Progenitor cell of endocrine pancreas (in vitro differentiated cells): ENCODE data around the gene TTLL6. TPM values are rescaled to one million over a fixed set of nuclear protein-coding genes. Genes with fewer than 3 reads are reported as not detected.

Experiments
- DNase-seq: peaks from one replicate; pipeline ENCODE4 v3.0.0; 2021; ENCODE audit warnings: low spot score; ENCODE audit not compliant: unreplicated experiment
- H3K27ac Mint-ChIP-seq: 2 replicates; pipeline ENCODE4 v1.8.0; 2021; ENCODE audit warnings: mild to moderate bottlenecking, moderate library complexity, mixed read lengths
- H3K27me3 Mint-ChIP-seq: 2 replicates; pipeline ENCODE4 v1.8.0; 2021; ENCODE audit warnings: mixed read lengths
- H3K36me3 Mint-ChIP-seq: 2 replicates; pipeline ENCODE4 v1.8.0; 2022; ENCODE audit warnings: mixed read lengths; ENCODE audit not compliant: insufficient read depth
- H3K4me1 Mint-ChIP-seq: 2 replicates; pipeline ENCODE4 v1.8.0; 2021; ENCODE audit warnings: low read depth, mixed read lengths
- H3K4me3 Mint-ChIP-seq: 2 replicates; pipeline ENCODE4 v1.8.0; 2021; ENCODE audit warnings: low read depth, mild to moderate bottlenecking, moderate library complexity, mixed read lengths
- H3K9me3 Mint-ChIP-seq: 2 replicates; pipeline ENCODE4 v1.8.0; 2021; ENCODE audit warnings: low read depth, mixed read lengths
- total RNA-seq: library from RNA; stranded (reverse); gene quantifications from 2 replicates; pipeline ENCODE4 v1.2.1, GENCODE V29; 2021
- TF ChIP-seq, protein P1 (sequence below): fragments of 200-600 bp; sonication (generic); IDR thresholded peaks from one replicate; pipeline ENCODE4 v1.5.0; 2021; ENCODE audit warnings: antibody characterized with exemption, mild to moderate bottlenecking; ENCODE audit not compliant: unreplicated experiment

Gene TTLL6
- total RNA-seq, 1 donor from 2014 or later: 4.0 TPM

DNA sequence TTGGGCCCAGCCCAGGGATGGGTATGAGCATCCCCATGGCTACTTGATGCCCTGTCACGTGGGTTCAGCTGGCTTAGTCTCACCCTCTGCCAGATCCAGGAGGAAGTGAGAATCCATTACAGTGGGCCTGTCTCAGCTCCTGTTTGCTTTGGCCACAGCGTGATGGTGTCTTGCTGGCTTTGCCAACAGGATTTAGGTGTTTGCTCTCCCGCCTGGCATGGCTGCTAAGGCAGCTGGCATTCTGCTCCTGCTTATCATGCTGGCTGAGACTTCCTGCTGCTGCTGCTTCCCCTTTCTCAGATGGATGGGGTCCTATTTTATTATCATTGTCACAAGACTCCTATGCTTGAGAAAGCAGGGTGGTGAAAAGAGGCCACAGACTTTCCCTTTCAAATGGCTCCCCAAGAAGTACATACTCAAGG, 60.2 kb downstream of the TTLL6 start:
- Mint-ChIP-seq H3K4me3 (no peak overlapping the region), H3K4me1 (peaks cover 10% of the 10 kb centered on the region), H3K27ac (no peak overlapping the region), H3K9me3 (no peaks in the 10 kb centered on the region), H3K36me3 (no peaks in the 10 kb centered on the region), H3K27me3 (peaks cover 83% of the 10 kb centered on the region)
- TF ChIP-seq, protein P1, sequence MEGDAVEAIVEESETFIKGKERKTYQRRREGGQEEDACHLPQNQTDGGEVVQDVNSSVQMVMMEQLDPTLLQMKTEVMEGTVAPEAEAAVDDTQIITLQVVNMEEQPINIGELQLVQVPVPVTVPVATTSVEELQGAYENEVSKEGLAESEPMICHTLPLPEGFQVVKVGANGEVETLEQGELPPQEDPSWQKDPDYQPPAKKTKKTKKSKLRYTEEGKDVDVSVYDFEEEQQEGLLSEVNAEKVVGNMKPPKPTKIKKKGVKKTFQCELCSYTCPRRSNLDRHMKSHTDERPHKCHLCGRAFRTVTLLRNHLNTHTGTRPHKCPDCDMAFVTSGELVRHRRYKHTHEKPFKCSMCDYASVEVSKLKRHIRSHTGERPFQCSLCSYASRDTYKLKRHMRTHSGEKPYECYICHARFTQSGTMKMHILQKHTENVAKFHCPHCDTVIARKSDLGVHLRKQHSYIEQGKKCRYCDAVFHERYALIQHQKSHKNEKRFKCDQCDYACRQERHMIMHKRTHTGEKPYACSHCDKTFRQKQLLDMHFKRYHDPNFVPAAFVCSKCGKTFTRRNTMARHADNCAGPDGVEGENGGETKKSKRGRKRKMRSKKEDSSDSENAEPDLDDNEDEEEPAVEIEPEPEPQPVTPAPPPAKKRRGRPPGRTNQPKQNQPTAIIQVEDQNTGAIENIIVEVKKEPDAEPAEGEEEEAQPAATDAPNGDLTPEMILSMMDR: no peak
- DNase-seq: no peak

- DNase-seq: no peak
- H3K27ac Mint-ChIP-seq: no peak overlapping the region
- no peak overlapping the region for H3K4me3 Mint-ChIP-seq
- H3K9me3 Mint-ChIP-seq: no peaks in the 10 kb centered on the region
- H3K36me3 Mint-ChIP-seq: no peaks in the 10 kb centered on the region
- H3K27me3 Mint-ChIP-seq: peaks cover 86% of the 10 kb centered on the region
- peaks cover 19% of the 10 kb centered on the region for H3K4me1 Mint-ChIP-seq
- TF ChIP-seq, protein P1: no peak
Measured at GRCh38 chr17:48755356-48755755, 61.7 kb downstream of the TTLL6 start.

GRCh38 chr17:48754500-48755261, 62.3 kb downstream of the TTLL6 start:
- Mint-ChIP-seq H3K27ac (no peak overlapping the region), H3K4me3 (no peak overlapping the region), H3K27me3 (peaks cover 91% of the 10 kb centered on the region), H3K4me1 (peaks cover 19% of the 10 kb centered on the region), H3K36me3 (no peaks in the 10 kb centered on the region), H3K9me3 (no peaks in the 10 kb centered on the region)
- TF ChIP-seq, protein P1: no peak
- no peak for DNase-seq

DNA sequence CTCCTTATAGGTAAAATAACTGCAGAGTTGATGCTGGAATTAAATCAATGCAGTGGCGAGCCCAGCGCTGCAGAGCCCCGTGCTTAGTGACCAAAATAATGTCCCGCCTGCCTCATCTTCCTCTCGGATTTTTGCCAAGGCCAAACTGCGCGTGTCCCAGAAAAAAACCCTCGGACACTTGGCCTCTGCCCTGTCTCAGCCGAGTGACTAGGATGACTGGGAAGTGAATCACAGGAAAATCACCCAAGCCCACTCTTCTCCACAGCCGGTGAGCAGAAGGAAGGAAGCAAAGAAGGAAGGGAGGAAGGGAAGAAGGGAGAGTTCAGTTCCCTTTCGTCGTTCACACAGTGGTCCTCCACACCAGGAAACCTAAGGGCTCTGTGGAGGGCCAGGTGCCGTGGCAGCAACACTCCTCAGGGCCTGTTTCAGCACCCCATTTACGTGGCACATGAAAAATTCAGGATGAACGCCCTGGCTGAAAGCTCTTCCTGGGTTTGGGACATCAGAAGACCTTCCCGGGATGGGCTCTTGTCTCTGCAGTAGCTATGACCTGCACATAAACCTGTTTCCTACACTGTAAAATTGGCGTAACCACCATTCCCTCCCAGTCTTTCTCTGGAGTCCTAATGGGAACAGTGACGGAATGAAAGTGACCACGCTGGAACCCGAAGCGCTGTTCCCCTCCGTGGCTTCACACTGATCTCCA, 63.1 kb downstream of the TTLL6 start:
- Mint-ChIP-seq H3K27me3 (peaks cover 91% of the 10 kb centered on the region), H3K36me3 (no peaks in the 10 kb centered on the region), H3K27ac (no peak overlapping the region), H3K9me3 (no peaks in the 10 kb centered on the region), H3K4me1 (peaks cover 19% of the 10 kb centered on the region), H3K4me3 (no peak overlapping the region)
- DNase-seq: no peak
- TF ChIP-seq, protein P1: no peak

DNA sequence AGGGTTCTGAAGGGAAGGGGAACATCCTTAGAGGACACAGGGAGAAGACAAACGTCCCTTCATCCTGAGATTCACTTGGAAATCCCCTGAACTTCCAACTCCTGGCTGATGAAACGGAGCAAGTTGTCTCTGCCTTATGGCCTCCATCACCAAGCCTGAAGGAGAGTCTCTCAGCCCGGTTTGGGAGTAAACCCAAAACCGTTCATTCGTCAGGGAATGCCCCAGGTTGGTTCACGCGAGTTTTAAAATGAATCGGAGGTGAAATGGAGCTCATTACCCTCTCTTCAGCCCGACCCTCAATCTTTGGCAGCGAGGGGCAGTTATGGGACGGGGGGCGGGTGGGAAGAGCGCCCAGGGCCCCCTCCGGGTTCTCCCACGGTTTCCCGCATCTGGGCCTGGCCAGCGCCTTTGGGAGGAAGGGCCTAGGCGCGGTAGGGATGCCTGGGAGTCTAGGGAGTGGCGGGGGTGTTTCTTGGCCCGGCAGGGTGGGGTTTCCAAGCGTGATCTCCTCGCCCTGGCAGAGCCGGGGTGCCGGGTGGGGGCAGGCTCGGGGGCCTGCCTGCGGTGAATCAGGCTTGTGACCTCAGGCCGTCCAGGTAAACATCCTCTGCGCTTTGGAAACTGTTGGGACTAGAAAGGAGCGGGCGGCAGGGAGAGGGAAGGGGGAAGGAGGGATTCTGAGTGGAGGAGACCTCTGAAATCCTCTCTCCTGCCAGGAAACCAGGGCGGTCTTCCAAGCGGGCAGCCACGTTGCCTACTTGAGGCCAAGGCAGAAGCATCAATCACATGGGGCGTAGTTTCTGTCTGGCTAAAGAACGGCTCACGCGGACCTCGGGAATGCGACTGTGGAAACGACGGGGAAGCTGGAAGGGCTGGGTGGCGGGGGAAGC, 64.4 kb downstream of the TTLL6 start:
- no peaks in the 10 kb centered on the region for H3K9me3 Mint-ChIP-seq
- peaks cover 92% of the 10 kb centered on the region for H3K27me3 Mint-ChIP-seq
- peaks cover 19% of the 10 kb centered on the region for H3K4me1 Mint-ChIP-seq
- TF ChIP-seq, protein P1: no peak
- H3K4me3 Mint-ChIP-seq: peak overlapping the region; percentile 58
- no peak overlapping the region for H3K27ac Mint-ChIP-seq
- no peaks in the 10 kb centered on the region for H3K36me3 Mint-ChIP-seq
- DNase-seq: no peak
